ENCODE measurements around the gene SDCBP2.

DNA sequence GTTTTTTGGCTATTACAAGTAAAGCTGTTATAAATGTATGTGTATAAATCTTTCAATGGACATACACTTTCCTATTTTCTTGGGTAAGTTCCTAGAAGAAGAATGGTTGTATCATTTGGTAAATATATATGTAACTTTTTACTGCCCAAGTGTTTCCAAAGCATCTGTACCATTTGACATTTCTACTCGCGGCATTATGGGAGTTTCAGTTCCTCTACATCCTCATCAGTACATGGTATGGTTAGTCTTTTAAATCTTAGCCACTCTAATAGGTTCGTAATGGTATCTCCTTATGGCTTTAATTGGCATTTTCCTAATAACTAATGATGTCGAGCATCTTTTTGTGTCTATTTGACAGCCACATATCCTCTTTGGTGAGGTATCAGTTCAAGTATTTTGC, 49.9 kb downstream of the SDCBP2 start:
- TF ChIP-seq FOXK2 (IDR thresholded peaks at IDR 0.05) (no peak), ARNT (IDR thresholded peaks at IDR 0.05) (no peak), FOXA1 (IDR thresholded peaks at IDR 0.05) (no peak), SP1 (IDR thresholded peaks at IDR 0.05) (no peak), FOXM1 (IDR thresholded peaks at IDR 0.05; ENCODE audit: borderline replicate concordance) (no peak), BHLHE40 (IDR thresholded peaks at IDR 0.05; ENCODE audit: borderline replicate concordance) (no peak), ZNF384 (IDR thresholded peaks at IDR 0.05) (no peak)
- TF ChIP-seq, protein P1, sequence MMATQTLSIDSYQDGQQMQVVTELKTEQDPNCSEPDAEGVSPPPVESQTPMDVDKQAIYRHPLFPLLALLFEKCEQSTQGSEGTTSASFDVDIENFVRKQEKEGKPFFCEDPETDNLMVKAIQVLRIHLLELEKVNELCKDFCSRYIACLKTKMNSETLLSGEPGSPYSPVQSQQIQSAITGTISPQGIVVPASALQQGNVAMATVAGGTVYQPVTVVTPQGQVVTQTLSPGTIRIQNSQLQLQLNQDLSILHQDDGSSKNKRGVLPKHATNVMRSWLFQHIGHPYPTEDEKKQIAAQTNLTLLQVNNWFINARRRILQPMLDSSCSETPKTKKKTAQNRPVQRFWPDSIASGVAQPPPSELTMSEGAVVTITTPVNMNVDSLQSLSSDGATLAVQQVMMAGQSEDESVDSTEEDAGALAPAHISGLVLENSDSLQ (IDR thresholded peaks at IDR 0.05): no peak

Measured in HEK293T (cell line).